A549 (cell line): ENCODE measurements around the gene DUSP10.

Experiments
- MAFK ChIP-seq: fragments of 450-650 bp; IDR thresholded peaks from 2 replicates; pipeline ENCODE4 v1.6.1; 2014; ENCODE audit not compliant: partially characterized antibody
- MYC ChIP-seq: IDR thresholded peaks from 2 replicates; pipeline ENCODE4 v1.6.1; 2012; ENCODE audit warnings: mild to moderate bottlenecking, inconsistent platforms, low read length, improper control_type of control experiment, borderline replicate concordance
- POLR2A ChIP-seq: IDR thresholded peaks from 2 replicates; pipeline ENCODE4 v1.6.1; 2012; ENCODE audit warnings: mild to moderate bottlenecking, low read length
- TF ChIP-seq, protein P1 (sequence below): fragments of >200 bp; sonication (Bioruptor Twin); formaldehyde crosslinking; IDR thresholded peaks from 3 replicates; pipeline ENCODE4 v1.5.1; 2016

DNA sequence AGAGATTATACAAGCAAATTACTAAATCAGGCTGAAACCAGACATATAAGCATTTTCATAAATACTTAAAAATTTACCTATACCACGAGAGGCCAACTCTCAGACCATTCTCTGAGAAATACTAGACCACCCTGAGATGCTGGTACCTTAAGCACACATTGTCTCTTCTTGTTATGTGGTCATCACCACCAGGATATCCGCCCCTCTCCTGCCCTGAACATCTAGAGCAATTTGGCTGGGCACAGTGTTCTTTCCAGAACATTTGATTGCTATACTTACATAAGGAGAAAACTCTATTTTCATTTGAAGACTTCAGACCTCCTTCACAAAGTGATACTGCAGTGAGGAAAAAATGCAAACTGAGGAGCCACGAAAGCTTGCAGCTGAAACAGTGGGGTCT lies 36.2 kb upstream of the DUSP10 start:
- TF ChIP-seq POLR2A (no peak), MYC (no peak), MAFK (no peak)
- TF ChIP-seq, protein P1, sequence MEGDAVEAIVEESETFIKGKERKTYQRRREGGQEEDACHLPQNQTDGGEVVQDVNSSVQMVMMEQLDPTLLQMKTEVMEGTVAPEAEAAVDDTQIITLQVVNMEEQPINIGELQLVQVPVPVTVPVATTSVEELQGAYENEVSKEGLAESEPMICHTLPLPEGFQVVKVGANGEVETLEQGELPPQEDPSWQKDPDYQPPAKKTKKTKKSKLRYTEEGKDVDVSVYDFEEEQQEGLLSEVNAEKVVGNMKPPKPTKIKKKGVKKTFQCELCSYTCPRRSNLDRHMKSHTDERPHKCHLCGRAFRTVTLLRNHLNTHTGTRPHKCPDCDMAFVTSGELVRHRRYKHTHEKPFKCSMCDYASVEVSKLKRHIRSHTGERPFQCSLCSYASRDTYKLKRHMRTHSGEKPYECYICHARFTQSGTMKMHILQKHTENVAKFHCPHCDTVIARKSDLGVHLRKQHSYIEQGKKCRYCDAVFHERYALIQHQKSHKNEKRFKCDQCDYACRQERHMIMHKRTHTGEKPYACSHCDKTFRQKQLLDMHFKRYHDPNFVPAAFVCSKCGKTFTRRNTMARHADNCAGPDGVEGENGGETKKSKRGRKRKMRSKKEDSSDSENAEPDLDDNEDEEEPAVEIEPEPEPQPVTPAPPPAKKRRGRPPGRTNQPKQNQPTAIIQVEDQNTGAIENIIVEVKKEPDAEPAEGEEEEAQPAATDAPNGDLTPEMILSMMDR, result no peak
